CD4-positive, alpha-beta T cell (primary cell): ENCODE measurements around the gene CCDC28A. TPM values are rescaled to one million over a fixed set of nuclear protein-coding genes. Genes with fewer than 3 reads are reported as not detected.

Experiments
- ATAC-seq: fragments of 200-7000 bp; cut with Tn5 transposase; one replicate; pipeline ENCODE4 v1.10.0; 2022; ENCODE audit warnings: mild to moderate bottlenecking; ENCODE audit not compliant: poor library complexity
- CTCF ChIA-PET: fragments of 350-600 bp; sonication (Branson Sonifier 250); formaldehyde crosslinking; loops from one replicate; lab custom pipeline; 2021; ENCODE audit warnings: antibody characterized with exemption, inconsistent platforms; lab: Charles Lee
- POLR2A ChIA-PET: fragments of 350-600 bp; sonication (Branson Sonifier 250); formaldehyde crosslinking; loops from one replicate; lab custom pipeline; 2021; ENCODE audit warnings: antibody characterized with exemption, inconsistent platforms; lab: Charles Lee
- DNase-seq, 14 experiments: peaks; one replicate each; pipeline ENCODE4 v3.0.0-alpha.2; 2013 to 2020; ENCODE audit warnings: mixed read lengths in 2 of 14
- H3K27ac ChIP-seq, 2 donors: one replicate each; pipeline versions ENCODE4 v1.5.1 to v1.7.0; 2013; ENCODE audit warnings: low read length in 2 of 2, low read depth in 1 of 2, mild to moderate bottlenecking in 1 of 2
- H3K27me3 ChIP-seq, 2 experiments: 1 replicate in 1 of 2; 2 replicates in 1 of 2; pipeline versions ENCODE4 v1.6.1 to v1.7.0; 2013; ENCODE audit warnings: low read length in 2 of 2, control low read depth in 1 of 2, mild to moderate bottlenecking in 1 of 2, moderate library complexity in 1 of 2; ENCODE audit not compliant: insufficient read depth in 2 of 2, control insufficient read depth in 1 of 2
- H3K36me3 ChIP-seq: one replicate; pipeline ENCODE4 v1.6.1; 2013; ENCODE audit warnings: low read length, control low read depth; ENCODE audit not compliant: insufficient read depth
- H3K4me1 ChIP-seq: one replicate; pipeline ENCODE4 v1.6.1; 2013; ENCODE audit warnings: low read length, control low read depth; ENCODE audit not compliant: insufficient read depth
- H3K4me3 ChIP-seq: one replicate; pipeline ENCODE4 v1.5.1; 2013; ENCODE audit warnings: mild to moderate bottlenecking, low read length, moderate library complexity
- H3K9me3 ChIP-seq, 2 experiments: 1 replicate in 1 of 2; 2 replicates in 1 of 2; pipeline versions ENCODE4 v1.6.1 to v1.7.0; 2013; ENCODE audit warnings: low read length in 2 of 2, mild to moderate bottlenecking in 2 of 2, control low read depth in 1 of 2, moderate library complexity in 1 of 2; ENCODE audit not compliant: control insufficient read depth in 1 of 2, insufficient read depth in 1 of 2
- H3K27ac Mint-ChIP-seq: one replicate; pipeline ENCODE4 v1.8.0; 2020; ENCODE audit warnings: mixed read lengths
- H3K27me3 Mint-ChIP-seq: one replicate; pipeline ENCODE4 v1.8.0; 2021; ENCODE audit warnings: mixed read lengths
- H3K36me3 Mint-ChIP-seq: one replicate; pipeline ENCODE4 v1.8.0; 2021; ENCODE audit warnings: low read depth, mixed read lengths
- H3K4me1 Mint-ChIP-seq: one replicate; pipeline ENCODE4 v1.8.0; 2021; ENCODE audit warnings: low read depth, mixed read lengths
- H3K4me3 Mint-ChIP-seq: one replicate; pipeline ENCODE4 v1.8.0; 2020; ENCODE audit warnings: mild to moderate bottlenecking, mixed read lengths
- H3K9me3 Mint-ChIP-seq: one replicate; pipeline ENCODE4 v1.8.0; 2020; ENCODE audit warnings: mixed read lengths
- CTCF ChIP-seq: fragments of 200-600 bp; IDR thresholded peaks from one replicate; pipeline ENCODE4 v1.8.0; 2022; ENCODE audit warnings: antibody characterized with exemption, mild to moderate bottlenecking
- intact Hi-C, 2 experiments: fragments of 100-400 bp; cut with DNase I in 1 of 2; cut with micrococcal nuclease in 1 of 2; formaldehyde crosslinking; loops; one replicate each; pipeline versions ENCODE4 v1.15.1 to v1.9.0; 2023 to 2025; cut with DNase I, micrococcal nuclease
- total RNA-seq, 174 experiments: library from RNA in 2 of 174; stranded (reverse) in 2 of 174; gene quantifications; one replicate each; pipeline ENCODE4 v1.2.3 and lab custom pipeline; 2021 to 2026

The CCDC28A gene
- total RNA-seq, 2 experiments from 2014 or later, result 36.9 to 37.2 TPM

- H3K27ac Mint-ChIP-seq, result peak overlapping the region; percentile 98
- no peaks in the 10 kb centered on the region for H3K9me3 Mint-ChIP-seq
- H3K36me3 Mint-ChIP-seq, result peaks cover 32% of the 10 kb centered on the region
- H3K4me3 Mint-ChIP-seq, result peak overlapping the region; percentile 98
- Histone ChIP-seq H3K27me3 (no peaks in the 10 kb centered on the region), H3K9me3 (no peaks in the 10 kb centered on the region), H3K27ac (peak overlapping the region; percentile 93 to 97), H3K36me3 (peaks cover 17% of the 10 kb centered on the region), H3K4me1 (peaks cover 11% of the 10 kb centered on the region), H3K4me3 (peak overlapping the region; percentile 85)
- ChIA-PET POLR2A (interaction anchor here (0.7 to 3.3 kb wide), 10 partner anchors 80 to 905 kb away, joined by 3 to 52 read pairs (median 4); partner anchors contain the start of genes CITED2, HEBP2 and TXLNB), CTCF (interaction anchor here (0.5 kb wide), 1 partner anchor 978 kb away, joined by 3 read pairs; no protein-coding TSS in a partner anchor)
- H3K27me3 Mint-ChIP-seq, result no peaks in the 10 kb centered on the region
- intact Hi-C loops, result loop anchor here (2.0 to 10.0 kb wide), 6 partner anchors 215 to 1558 kb away; partner anchors contain the start of genes CITED2 (in 2 of the 2), ABRACL (in 1 of the 2), HEBP2 (in 1 of the 2) and IFNGR1 (in 1 of the 2)
- no peak for TF ChIP-seq CTCF
- peaks cover 36% of the 10 kb centered on the region for H3K4me1 Mint-ChIP-seq
- ATAC-seq (no peak), DNase-seq (peak in 2 of 14 experiments; percentile 13 to 27)
These were observed 883 bp upstream of the CCDC28A start for GRCh38 chr6:138772596-138773176.

GRCh38 chr6:138774370-138774769 is 801 bp downstream of the CCDC28A start:
- intact Hi-C loops, result loop anchor here (5.0 to 10.0 kb wide), 5 partner anchors 213 to 1560 kb away; partner anchors contain the start of genes ABRACL (in 1 of the 2), HEBP2 (in 1 of the 2), IFNGR1 (in 1 of the 2) and REPS1 (in 1 of the 2)
- ChIA-PET POLR2A (interaction anchor here (3.3 kb wide), 1 partner anchor 600 kb away, joined by 52 read pairs; the partner anchor contains the start of gene CITED2), CTCF (no interaction called here)

DNA sequence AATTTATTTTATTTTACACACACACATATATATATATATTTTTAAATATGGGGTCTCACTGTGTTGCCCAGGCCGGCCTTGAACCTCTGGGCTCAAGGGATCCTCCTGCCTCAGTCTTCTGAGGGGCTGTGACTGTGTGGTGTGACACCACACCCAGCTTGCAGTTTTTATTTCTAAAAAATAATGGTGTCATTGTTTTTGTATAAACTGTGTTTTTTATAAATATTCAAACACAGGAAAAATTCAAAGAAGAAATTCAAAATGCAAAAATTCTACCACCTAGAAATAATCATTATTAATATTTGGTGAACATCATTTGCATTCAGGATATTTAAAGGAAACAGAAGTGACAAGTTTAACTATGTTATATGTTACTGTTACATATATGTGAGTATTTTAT is 3.1 kb downstream of the CCDC28A start:
- intact Hi-C loops, result loop anchor here in 1 of 2 experiments (5.0 to 10.0 kb wide), 2 partner anchors 211 to 1562 kb away; partner anchors contain the start of genes IFNGR1 and REPS1
- ChIA-PET CTCF (no interaction called here), POLR2A (no interaction called here)
- no peak overlapping the region for H3K4me3 Mint-ChIP-seq
- Histone ChIP-seq H3K4me3 (no peak overlapping the region), H3K27me3 (no peaks in the 10 kb centered on the region), H3K9me3 (no peaks in the 10 kb centered on the region), H3K36me3 (peaks cover 43% of the 10 kb centered on the region), H3K4me1 (peaks cover 11% of the 10 kb centered on the region), H3K27ac (no peak overlapping the region)
- H3K9me3 Mint-ChIP-seq, result no peaks in the 10 kb centered on the region
- no peak overlapping the region for H3K27ac Mint-ChIP-seq
- H3K36me3 Mint-ChIP-seq, result peaks cover 68% of the 10 kb centered on the region
- H3K27me3 Mint-ChIP-seq, result no peaks in the 10 kb centered on the region
- no peak for TF ChIP-seq CTCF
- ATAC-seq (no peak), DNase-seq (no peak)
- peaks cover 45% of the 10 kb centered on the region for H3K4me1 Mint-ChIP-seq

More at GRCh38 chr6:138774370-138774769, 801 bp downstream of the CCDC28A start:
- Histone ChIP-seq H3K9me3 (no peaks in the 10 kb centered on the region), H3K4me1 (peaks cover 11% of the 10 kb centered on the region), H3K27ac (no peak overlapping the region), H3K36me3 (peaks cover 25% of the 10 kb centered on the region), H3K27me3 (no peaks in the 10 kb centered on the region), H3K4me3 (peak overlapping the region; percentile 85)
- ATAC-seq (no peak), DNase-seq (no peak)
- H3K9me3 Mint-ChIP-seq, result no peaks in the 10 kb centered on the region
- peaks cover 45% of the 10 kb centered on the region for H3K4me1 Mint-ChIP-seq
- TF ChIP-seq CTCF, result no peak
- H3K27ac Mint-ChIP-seq, result peak overlapping the region; percentile 98
- peak overlapping the region; percentile 98 for H3K4me3 Mint-ChIP-seq
- H3K36me3 Mint-ChIP-seq, result peaks cover 47% of the 10 kb centered on the region
- no peaks in the 10 kb centered on the region for H3K27me3 Mint-ChIP-seq
